K562 (cell line): ENCODE data around the gene NR4A2. TPM values are rescaled to one million over a fixed set of nuclear protein-coding genes. Genes with fewer than 3 reads are reported as not detected.

Experiments used
- ATAC-seq: fragments of 200-7000 bp; cut with Tn5 transposase; 3 replicates; pipeline ENCODE4 v1.9.1; 2020; ENCODE audit warnings: moderate library complexity
- BruUV-seq: library from RNA; stranded (reverse); fragments of 400-500 nt; replicated peaks from 2 replicates; lab custom pipeline; 2021; lab: Mats Ljungman, UMichigan
- CTCF ChIA-PET: fragments of 300-600 bp; formaldehyde crosslinking; extraction: SDS; loops from one replicate; lab custom pipeline; 2021; ENCODE audit warnings: low intra/inter-chr PET ratio; lab: Yijun Ruan, JAX
- POLR2A ChIA-PET: fragments of 300-600, 350-650 bp; sonication (Branson Sonifier 250); formaldehyde crosslinking; extraction: SDS; loops from one replicate; lab custom pipeline; 2021; ENCODE audit warnings: antibody characterized with exemption, inconsistent platforms; lab: Yijun Ruan, JAX
- DNase-seq, 4 experiments: peaks; one replicate each; pipeline versions ENCODE4 v3.0.0 to v3.0.0-alpha.2; 2011 to 2018; ENCODE audit warnings: low spot score in 3 of 4, mixed read lengths in 3 of 4; ENCODE audit errors: extremely low read depth in 1 of 4
- FAIRE-seq: peaks from 2 replicates; lab custom pipeline; 2011; peaks lifted over from hg19 to GRCh38; lab: Jason Lieb, UNC
- H2AFZ ChIP-seq: 2 replicates; pipeline ENCODE4 v1.6.0; 2011; ENCODE audit warnings: low read depth, low read length, control low read depth, inconsistent platforms
- H3K27ac ChIP-seq: fragments of 200-600 bp; 3 replicates; pipeline ENCODE4 v1.8.0; 2011; ENCODE audit warnings: low read depth, mild to moderate bottlenecking, control low read depth, inconsistent platforms, low read length, moderate library complexity, mixed read lengths; ENCODE audit errors: extremely low read depth
- H3K27me3 ChIP-seq, 2 experiments: fragments of 300-600 bp in 1 of 2; 2 replicates in 1 of 2; 3 replicates in 1 of 2; pipeline versions ENCODE4 v1.6.0 to v1.8.0; 2011; ENCODE audit warnings: inconsistent platforms in 2 of 2, low read length in 2 of 2, mild to moderate bottlenecking in 1 of 2, mixed read lengths in 1 of 2, moderate library complexity in 1 of 2; ENCODE audit not compliant: control insufficient read depth in 2 of 2, insufficient read depth in 2 of 2
- H3K36me3 ChIP-seq: fragments of 300-600 bp; 3 replicates; pipeline ENCODE4 v1.8.0; 2011; ENCODE audit warnings: mild to moderate bottlenecking, low read length, inconsistent platforms; ENCODE audit not compliant: control insufficient read depth, insufficient read depth
- H3K4me1 ChIP-seq, 2 experiments: fragments of 200-600 bp in 1 of 2; replicated peaks in 1 of 2; 2 replicates in 1 of 2; 3 replicates in 1 of 2; pipeline versions ENCODE4 v1.5.1 to v1.8.0; 2011; ENCODE audit warnings: inconsistent platforms in 2 of 2, low read length in 2 of 2, mild to moderate bottlenecking in 1 of 2, mixed read lengths in 1 of 2, moderate library complexity in 1 of 2; ENCODE audit not compliant: control insufficient read depth in 2 of 2, insufficient read depth in 2 of 2
- H3K4me2 ChIP-seq: 2 replicates; pipeline ENCODE4 v1.6.1; 2011; ENCODE audit warnings: low read length, control low read depth, inconsistent platforms, mixed read lengths; ENCODE audit not compliant: insufficient read depth
- H3K4me3 ChIP-seq: fragments of 200-600 bp; sonication (generic), shearing (Covaris generic); 2 replicates; pipeline ENCODE4 v1.5.1; 2016; ENCODE audit warnings: control low read depth, inconsistent platforms
- H3K79me2 ChIP-seq: fragments of 200-600 bp; 3 replicates; pipeline ENCODE4 v1.8.0; 2011; ENCODE audit warnings: low read length, inconsistent platforms; ENCODE audit not compliant: control insufficient read depth, insufficient read depth
- H3K9ac ChIP-seq, 2 experiments: 2 replicates each; pipeline versions ENCODE4 v1.6.0 to v1.6.1; 2011; ENCODE audit warnings: low read depth in 2 of 2, low read length in 2 of 2, control low read depth in 1 of 2, inconsistent platforms in 1 of 2, mild to moderate bottlenecking in 1 of 2, mixed read lengths in 1 of 2; ENCODE audit not compliant: insufficient read depth in 1 of 2
- H3K9me1 ChIP-seq: one replicate; pipeline ENCODE4 v1.6.0; 2011; ENCODE audit warnings: inconsistent platforms, mild to moderate bottlenecking, low read length, moderate library complexity; ENCODE audit not compliant: control insufficient read depth, insufficient read depth
- H3K9me3 ChIP-seq: replicated peaks from 2 replicates; pipeline ENCODE4 v1.5.1; 2011; ENCODE audit warnings: low read depth, low read length, inconsistent platforms; ENCODE audit not compliant: control insufficient read depth, insufficient read depth
- H4K20me1 ChIP-seq: replicated peaks from 2 replicates; pipeline ENCODE4 v1.6.1; 2011; ENCODE audit warnings: low read length, inconsistent platforms, mixed read lengths; ENCODE audit not compliant: control insufficient read depth, insufficient read depth
- BCOR ChIP-seq: fragments of 450-650 bp; IDR thresholded peaks from 2 replicates; pipeline ENCODE4 v1.6.1; 2016
- BRCA1 ChIP-seq, 2 experiments: fragments of 450-650 bp in 1 of 2; sonication (generic) in 1 of 2; formaldehyde crosslinking in 1 of 2; IDR thresholded peaks; 2 replicates each; pipeline versions ENCODE4 v1.5.0 to v1.6.1; 2017 to 2020; ENCODE audit warnings: mild to moderate bottlenecking in 1 of 2, missing genetic modification reagents in 1 of 2
- SETDB1 ChIP-seq: IDR thresholded peaks from one replicate; pipeline ENCODE4 v1.6.1; 2012; ENCODE audit warnings: low read length, control low read depth, inconsistent platforms
- ZNF212 ChIP-seq: fragments of 450-650 bp; formaldehyde crosslinking; IDR thresholded peaks from 2 replicates; pipeline ENCODE4 v1.4.0; 2020; ENCODE audit warnings: mild to moderate bottlenecking
- ZNF785 ChIP-seq: fragments of 250-450 bp; sonication (Bioruptor Pico); IDR thresholded peaks from 2 replicates; pipeline ENCODE4 v1.4.0; 2020; ENCODE audit warnings: mild to moderate bottlenecking
- WGBS: fragments of 100-300 bp; shearing (Covaris generic); methylation state at CpG from one replicate; pipeline ENCODE4 v1.1.6; 2016; ENCODE audit warnings: low coverage, mixed read lengths; ENCODE audit not compliant: insufficient coverage; ENCODE audit errors: missing lambda C conversion rate; 5-methylcytosine and 5-hydroxymethylcytosine counted together
- in situ Hi-C: fragments of 300-500 bp; cut with MboI; formaldehyde crosslinking; loops from 4 replicates; pipeline ENCODE4 v1.15.0; 2018; ENCODE audit warnings: inconsistent platforms, mixed read lengths
- intact Hi-C: fragments of 100-400 bp; cut with micrococcal nuclease; formaldehyde crosslinking; loops from 2 replicates; pipeline ENCODE4 v1.14.2; 2022
- polyA plus RNA-seq, 8 experiments: library from polyadenylated mRNA; depleted of rRNA in 4 of 8; stranded (reverse) in 5 of 8; unstranded in 3 of 8; fragments of >200 nt; fragmentation: Nextera tagmentation in 2 of 8; fragmentation: Illumina TruSeq in 1 of 8; extraction: Ambion mirVana in 2 of 8; extraction: Trizol in 1 of 8; gene quantifications; 2 replicates each; pipeline versions ENCODE4 v1.2.1 to v1.2.3, GENCODE V29; 2011 to 2014; ENCODE audit warnings: inconsistent platforms in 1 of 8, missing spikeins in 1 of 8
- total RNA-seq, 7 experiments: library from RNA; depleted of rRNA in 6 of 7; stranded (reverse); fragments of >200 nt in 6 of 7; fragmentation: Illumina TruSeq in 2 of 7; extraction: Trizol in 2 of 7; gene quantifications; 2 replicates each; pipeline versions ENCODE4 v1.2.1 to v1.2.3, GENCODE V29; 2011 to 2021; ENCODE audit warnings: low replicate concordance in 1 of 7
- TF ChIP-seq, protein P1 (sequence below): fragments of 250-450 bp; sonication (Bioruptor Pico); IDR thresholded peaks from 2 replicates; pipeline ENCODE4 v1.8.0; 2021; ENCODE audit warnings: moderate library complexity, mild to moderate bottlenecking, inconsistent platforms
- TF ChIP-seq, protein P2 (sequence below): fragments of 450-650 bp; conservative IDR thresholded peaks from 2 replicates; pipeline ENCODE4 v1.6.1; 2016; ENCODE audit warnings: missing genetic modification characterization, low read depth, mild to moderate bottlenecking, control low read depth, missing compliant biosample characterization
- TF ChIP-seq, protein P3 (sequence below): fragments of 150-350 bp; IDR thresholded peaks from 2 replicates; pipeline ENCODE4 v1.6.1; 2014; ENCODE audit warnings: low read depth, mild to moderate bottlenecking, low read length, borderline replicate concordance

NR4A2 gene
- total and polyA plus RNA-seq, 9 of the 15 experiments (the other 6 are each of a cell fraction or from before 2014, with no cell fraction given) = 0.94 to 5.1 (median 1.3) TPM

DNA sequence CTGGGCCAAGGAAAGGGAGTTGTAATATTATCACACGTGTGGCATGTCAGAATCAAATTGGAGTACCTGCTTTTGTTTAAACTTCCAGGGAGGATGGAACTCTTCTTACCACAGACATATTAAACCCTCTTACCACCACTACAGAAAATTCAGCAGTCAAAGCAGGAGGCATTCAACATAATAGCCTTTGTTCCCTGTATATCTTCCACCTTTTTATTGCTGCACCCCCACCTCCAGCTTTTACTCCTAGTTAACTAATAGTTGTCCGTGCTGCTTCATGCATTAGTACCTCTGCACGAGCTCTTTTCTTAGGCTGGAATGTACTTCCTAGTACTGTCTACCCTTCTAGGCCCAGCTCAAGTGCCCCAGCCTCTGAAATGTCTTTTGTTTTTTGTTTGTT is 14.9 kb upstream of the NR4A2 start:
- ChIA-PET CTCF (no interaction called here), POLR2A (interaction anchor here (0.6 to 2.1 kb wide), 3 partner anchors 9 to 19 kb away, joined by 3 to 7 read pairs (median 5); no protein-coding TSS in a partner anchor)
- H4K20me1 ChIP-seq = no peaks in the 10 kb centered on the region
- no peaks in the 10 kb centered on the region; a peak in 1 of 5 replicates for H3K27me3 ChIP-seq
- no peaks in the 10 kb centered on the region for H3K9me1 ChIP-seq
- FAIRE-seq (no peak), DNase-seq (no peak), ATAC-seq (no peak)
- BruUV-seq = no TSS peak
- in situ Hi-C loops = loop anchor here (25.0 kb wide), 1 partner anchor 865 kb away; no protein-coding TSS in a partner anchor
- 55% methylated on average over 3 of the region's 3 CpGs for WGBS
- no peaks in the 10 kb centered on the region for H3K36me3 ChIP-seq
- no peak overlapping the region for H3K9ac ChIP-seq
- H2AFZ ChIP-seq = no peak overlapping the region; the same call in 1 of the 2 replicates
- peaks cover 14% of the 10 kb centered on the region; the same call in 2 of the 3 replicates for H3K79me2 ChIP-seq
- no peak overlapping the region for H3K4me2 ChIP-seq
- TF ChIP-seq ZNF785 (CRISPR knock-in tag) (no peak), SETDB1 (no peak), ZNF212 (CRISPR knock-in tag) (no peak), BRCA1 (IDR thresholded peaks at IDR 0.05) (no peak), BRCA1 (CRISPR knock-in tag; IDR thresholded peaks at IDR 0.05) (no peak), BCOR (no peak)
- TF ChIP-seq, protein P1, sequence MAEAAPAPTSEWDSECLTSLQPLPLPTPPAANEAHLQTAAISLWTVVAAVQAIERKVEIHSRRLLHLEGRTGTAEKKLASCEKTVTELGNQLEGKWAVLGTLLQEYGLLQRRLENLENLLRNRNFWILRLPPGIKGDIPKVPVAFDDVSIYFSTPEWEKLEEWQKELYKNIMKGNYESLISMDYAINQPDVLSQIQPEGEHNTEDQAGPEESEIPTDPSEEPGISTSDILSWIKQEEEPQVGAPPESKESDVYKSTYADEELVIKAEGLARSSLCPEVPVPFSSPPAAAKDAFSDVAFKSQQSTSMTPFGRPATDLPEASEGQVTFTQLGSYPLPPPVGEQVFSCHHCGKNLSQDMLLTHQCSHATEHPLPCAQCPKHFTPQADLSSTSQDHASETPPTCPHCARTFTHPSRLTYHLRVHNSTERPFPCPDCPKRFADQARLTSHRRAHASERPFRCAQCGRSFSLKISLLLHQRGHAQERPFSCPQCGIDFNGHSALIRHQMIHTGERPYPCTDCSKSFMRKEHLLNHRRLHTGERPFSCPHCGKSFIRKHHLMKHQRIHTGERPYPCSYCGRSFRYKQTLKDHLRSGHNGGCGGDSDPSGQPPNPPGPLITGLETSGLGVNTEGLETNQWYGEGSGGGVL (CRISPR knock-in tag) = no peak
- TF ChIP-seq, protein P2, sequence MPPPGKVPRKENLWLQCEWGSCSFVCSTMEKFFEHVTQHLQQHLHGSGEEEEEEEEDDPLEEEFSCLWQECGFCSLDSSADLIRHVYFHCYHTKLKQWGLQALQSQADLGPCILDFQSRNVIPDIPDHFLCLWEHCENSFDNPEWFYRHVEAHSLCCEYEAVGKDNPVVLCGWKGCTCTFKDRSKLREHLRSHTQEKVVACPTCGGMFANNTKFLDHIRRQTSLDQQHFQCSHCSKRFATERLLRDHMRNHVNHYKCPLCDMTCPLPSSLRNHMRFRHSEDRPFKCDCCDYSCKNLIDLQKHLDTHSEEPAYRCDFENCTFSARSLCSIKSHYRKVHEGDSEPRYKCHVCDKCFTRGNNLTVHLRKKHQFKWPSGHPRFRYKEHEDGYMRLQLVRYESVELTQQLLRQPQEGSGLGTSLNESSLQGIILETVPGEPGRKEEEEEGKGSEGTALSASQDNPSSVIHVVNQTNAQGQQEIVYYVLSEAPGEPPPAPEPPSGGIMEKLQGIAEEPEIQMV (tag) = no peak
- TF ChIP-seq, protein P3, sequence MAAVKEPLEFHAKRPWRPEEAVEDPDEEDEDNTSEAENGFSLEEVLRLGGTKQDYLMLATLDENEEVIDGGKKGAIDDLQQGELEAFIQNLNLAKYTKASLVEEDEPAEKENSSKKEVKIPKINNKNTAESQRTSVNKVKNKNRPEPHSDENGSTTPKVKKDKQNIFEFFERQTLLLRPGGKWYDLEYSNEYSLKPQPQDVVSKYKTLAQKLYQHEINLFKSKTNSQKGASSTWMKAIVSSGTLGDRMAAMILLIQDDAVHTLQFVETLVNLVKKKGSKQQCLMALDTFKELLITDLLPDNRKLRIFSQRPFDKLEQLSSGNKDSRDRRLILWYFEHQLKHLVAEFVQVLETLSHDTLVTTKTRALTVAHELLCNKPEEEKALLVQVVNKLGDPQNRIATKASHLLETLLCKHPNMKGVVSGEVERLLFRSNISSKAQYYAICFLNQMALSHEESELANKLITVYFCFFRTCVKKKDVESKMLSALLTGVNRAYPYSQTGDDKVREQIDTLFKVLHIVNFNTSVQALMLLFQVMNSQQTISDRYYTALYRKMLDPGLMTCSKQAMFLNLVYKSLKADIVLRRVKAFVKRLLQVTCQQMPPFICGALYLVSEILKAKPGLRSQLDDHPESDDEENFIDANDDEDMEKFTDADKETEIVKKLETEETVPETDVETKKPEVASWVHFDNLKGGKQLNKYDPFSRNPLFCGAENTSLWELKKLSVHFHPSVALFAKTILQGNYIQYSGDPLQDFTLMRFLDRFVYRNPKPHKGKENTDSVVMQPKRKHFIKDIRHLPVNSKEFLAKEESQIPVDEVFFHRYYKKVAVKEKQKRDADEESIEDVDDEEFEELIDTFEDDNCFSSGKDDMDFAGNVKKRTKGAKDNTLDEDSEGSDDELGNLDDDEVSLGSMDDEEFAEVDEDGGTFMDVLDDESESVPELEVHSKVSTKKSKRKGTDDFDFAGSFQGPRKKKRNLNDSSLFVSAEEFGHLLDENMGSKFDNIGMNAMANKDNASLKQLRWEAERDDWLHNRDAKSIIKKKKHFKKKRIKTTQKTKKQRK = no peak
- TF ChIP-seq, all 486 proteins: peak for 0
- no peak overlapping the region for H3K27ac ChIP-seq
- H3K4me3 ChIP-seq = no peak overlapping the region
- intact Hi-C loops = no loop called here
- H3K9me3 ChIP-seq = no peaks in the 10 kb centered on the region
- peaks cover 3 to 17% of the 10 kb centered on the region in 2 experiments; a peak in 4 of 5 replicates for H3K4me1 ChIP-seq
